SK-N-SH (cell line): ENCODE results near the gene RND2. TPM values are rescaled to one million over a fixed set of nuclear protein-coding genes. Genes with fewer than 3 reads are reported as not detected.

Source experiments
- CTCF ChIA-PET: fragments of 300-600, 350-600 bp; formaldehyde crosslinking; extraction: SDS; loops from one replicate; lab custom pipeline; 2021; lab: Yijun Ruan, JAX
- POLR2A ChIA-PET: fragments of 350-600 bp; sonication (Branson Sonifier 250); formaldehyde crosslinking; extraction: SDS; loops from one replicate; lab custom pipeline; 2020; ENCODE audit warnings: antibody characterized with exemption, inconsistent platforms; lab: Yijun Ruan, JAX
- DNase-seq: peaks from one replicate; pipeline ENCODE4 v3.0.0; 2012
- H2AFZ ChIP-seq: fragments of 200-600 bp; sonication (generic); 2 replicates; pipeline ENCODE4 v1.8.1; 2016; ENCODE audit warnings: antibody characterized with exemption, mild to moderate bottlenecking, low read depth
- H3F3A ChIP-seq: fragments of 200-600 bp; sonication (generic); replicated peaks from 2 replicates; pipeline ENCODE3; 2016; ENCODE audit warnings: antibody characterized with exemption, mild to moderate bottlenecking; ENCODE audit not compliant: insufficient read depth
- H3K27ac ChIP-seq, 2 experiments: fragments of 200-500 bp in 1 of 2; fragments of 200-600 bp in 1 of 2; sonication (Bioruptor generic) in 1 of 2; sonication (generic), shearing (Covaris generic) in 1 of 2; 2 replicates each; pipeline versions ENCODE4 v1.5.1 to v1.6.1; 2014 to 2016; ENCODE audit warnings: low read depth in 2 of 2, inconsistent platforms in 1 of 2, low read length in 1 of 2, mild to moderate bottlenecking in 1 of 2, mixed read lengths in 1 of 2
- H3K27me3 ChIP-seq: fragments of 200-600 bp; sonication (generic), shearing (Covaris generic); 2 replicates; pipeline ENCODE4 v1.6.1; 2016; ENCODE audit warnings: mixed run types; ENCODE audit not compliant: insufficient read depth
- H3K36me3 ChIP-seq, 2 experiments: fragments of 200-500 bp in 1 of 2; fragments of 200-600 bp in 1 of 2; sonication (Bioruptor generic) in 1 of 2; sonication (generic) in 1 of 2; replicated peaks in 1 of 2; 2 replicates each; pipeline versions ENCODE3 to v1.5.1; 2014 to 2016; ENCODE audit warnings: low read length in 1 of 2, mild to moderate bottlenecking in 1 of 2; ENCODE audit not compliant: insufficient read depth in 2 of 2, control insufficient read depth in 1 of 2
- H3K4me1 ChIP-seq, 2 experiments: fragments of 200-500 bp in 1 of 2; fragments of 200-600 bp in 1 of 2; sonication (Bioruptor generic) in 1 of 2; sonication (generic), shearing (Covaris generic) in 1 of 2; 2 replicates each; pipeline versions ENCODE4 v1.5.1 to v1.6.1; 2014 to 2016; ENCODE audit warnings: low read depth in 1 of 2, low read length in 1 of 2, mixed run types in 1 of 2; ENCODE audit not compliant: insufficient read depth in 2 of 2, control insufficient read depth in 1 of 2
- H3K4me2 ChIP-seq: fragments of 200-600 bp; sonication (generic), shearing (Covaris generic); 2 replicates; pipeline ENCODE4 v1.6.1; 2017; ENCODE audit warnings: mixed run types
- H3K4me3 ChIP-seq, 2 experiments: fragments of 200-500 bp in 1 of 2; fragments of 200-600 bp in 1 of 2; sonication (Bioruptor generic) in 1 of 2; sonication (generic), shearing (Covaris generic) in 1 of 2; 2 replicates each; pipeline versions ENCODE4 v1.5.1 to v1.8.1; 2014 to 2016; ENCODE audit warnings: low read depth in 2 of 2, inconsistent platforms in 1 of 2, low read length in 1 of 2, mild to moderate bottlenecking in 1 of 2, mixed read lengths in 1 of 2, moderate library complexity in 1 of 2
- H3K79me2 ChIP-seq: fragments of 200-600 bp; sonication (generic); 2 replicates; pipeline ENCODE4 v1.8.1; 2017; ENCODE audit warnings: mild to moderate bottlenecking; ENCODE audit not compliant: insufficient read depth
- H3K9ac ChIP-seq: fragments of 200-600 bp; sonication (generic); 2 replicates; pipeline ENCODE4 v1.6.1; 2017; ENCODE audit warnings: mixed run types
- H3K9me2 ChIP-seq: fragments of 200-600 bp; sonication (generic); 2 replicates; pipeline ENCODE4 v1.6.1; 2017; ENCODE audit warnings: mixed run types
- H3K9me3 ChIP-seq: fragments of 200-600 bp; sonication (generic); 2 replicates; pipeline ENCODE4 v1.6.1; 2017; ENCODE audit warnings: mixed run types, mild to moderate bottlenecking, moderate library complexity
- H4K20me1 ChIP-seq: fragments of 200-600 bp; sonication (generic); 2 replicates; pipeline ENCODE4 v1.6.1; 2017; ENCODE audit warnings: mild to moderate bottlenecking, mixed run types; ENCODE audit not compliant: insufficient read depth
- EP300 ChIP-seq, 2 experiments: IDR thresholded peaks; 2 replicates each; pipeline versions ENCODE4 v1.4.0 to v1.6.1; 2012; ENCODE audit warnings: borderline replicate concordance in 1 of 2, low read depth in 1 of 2, low read length in 1 of 2
- FOSL2 ChIP-seq: IDR thresholded peaks from 2 replicates; pipeline ENCODE4 v1.4.0; 2012; ENCODE audit warnings: low read depth, mild to moderate bottlenecking, moderate library complexity, borderline replicate concordance
- GABPA ChIP-seq: IDR thresholded peaks from 2 replicates; pipeline ENCODE4 v1.4.0; 2012; ENCODE audit warnings: low read depth, mild to moderate bottlenecking
- GATA2 ChIP-seq: sonication (generic); formaldehyde crosslinking; IDR thresholded peaks from 2 replicates; pipeline ENCODE4 v1.5.0; 2020; ENCODE audit warnings: mild to moderate bottlenecking, missing genetic modification reagents
- NFIC ChIP-seq: IDR thresholded peaks from 2 replicates; pipeline ENCODE4 v1.4.0; 2012; ENCODE audit warnings: borderline replicate concordance
- SIN3A ChIP-seq: IDR thresholded peaks from 2 replicates; pipeline ENCODE4 v1.6.1; 2012; ENCODE audit warnings: low read depth, mild to moderate bottlenecking, low read length, moderate library complexity, borderline replicate concordance
- SMC3 ChIP-seq: IDR thresholded peaks from 2 replicates; pipeline ENCODE4 v1.6.1; 2012; ENCODE audit warnings: low read depth, low read length, improper control_type of control experiment
- TCF12 ChIP-seq: IDR thresholded peaks from 2 replicates; pipeline ENCODE4 v1.4.0; 2012
- TEAD4 ChIP-seq: IDR thresholded peaks from 2 replicates; pipeline ENCODE4 v1.4.0; 2012; ENCODE audit warnings: mild to moderate bottlenecking, borderline replicate concordance; ENCODE audit not compliant: insufficient read depth
- WGBS: methylation state at CpG from one replicate; pipeline ENCODE4 v1.1.6; 2017; ENCODE audit warnings: low lambda C conversion rate; 5-methylcytosine and 5-hydroxymethylcytosine counted together
- polyA plus RNA-seq, 3 experiments: library from polyadenylated mRNA; depleted of rRNA; stranded (reverse); fragments of >200 nt; gene quantifications; 2 replicates each; pipeline ENCODE4 v1.2.3, GENCODE V29; 2012

Gene RND2
- polyA plus RNA-seq, 1 of the 3 experiments (the other 2 are of a cell fraction) = 8.9 TPM

DNA sequence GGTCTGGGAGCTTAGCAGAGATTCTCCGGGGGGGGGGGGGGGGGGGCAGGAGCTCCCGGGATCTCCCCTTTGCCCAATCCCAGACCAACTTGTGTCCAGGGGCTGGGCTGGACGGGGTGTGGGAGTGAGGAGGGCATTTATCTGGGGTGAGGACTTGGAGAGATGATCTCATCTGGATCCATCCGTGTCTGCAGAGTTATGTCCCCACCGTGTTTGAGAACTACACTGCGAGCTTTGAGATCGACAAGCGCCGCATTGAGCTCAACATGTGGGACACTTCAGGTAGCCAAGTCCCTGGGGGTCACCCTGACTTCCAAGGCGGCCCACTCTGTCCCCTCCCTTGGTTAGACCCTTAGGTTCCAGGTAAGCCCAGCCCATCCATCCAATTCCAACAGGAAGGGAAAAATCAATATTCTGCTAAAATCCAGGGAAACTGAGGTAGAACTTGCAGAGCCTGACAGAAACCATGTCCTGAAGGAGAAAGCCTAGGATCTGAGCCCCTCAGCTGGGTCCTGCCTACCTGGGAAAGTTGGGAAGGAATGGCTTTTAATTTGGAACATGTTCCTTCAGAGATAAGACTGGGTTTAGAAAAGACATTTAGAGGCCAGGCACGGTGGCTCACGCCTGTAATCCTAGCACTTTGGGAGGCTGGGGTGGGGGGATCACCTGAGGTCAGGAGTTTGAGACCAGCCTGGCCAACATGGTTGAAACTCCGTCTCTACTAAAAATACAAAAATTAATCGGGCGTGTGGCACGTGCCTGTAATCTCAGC lies 921 bp downstream of the RND2 start:
- ChIA-PET CTCF (interaction anchor here (1.2 to 2.3 kb wide), 3 partner anchors 8 to 56 kb away, joined by 3 to 9 read pairs (median 3); no protein-coding TSS in a partner anchor), POLR2A (interaction anchor here (2.0 kb wide), 1 partner anchor 8 kb away, joined by 9 read pairs; no protein-coding TSS in a partner anchor)
- DNase-seq = no peak
- H3F3A ChIP-seq = peaks cover 6% of the 10 kb centered on the region
- WGBS = 84% methylated on average over 12 of the region's 16 CpGs
- H3K27me3 ChIP-seq = no peaks in the 10 kb centered on the region
- no peak for TF ChIP-seq SIN3A
- peak overlapping the region; percentile 83; the same call in 1 of the 2 replicates for H3K4me2 ChIP-seq
- H4K20me1 ChIP-seq = no peaks in the 10 kb centered on the region
- H3K4me1 ChIP-seq = peaks cover 0 to 5% of the 10 kb centered on the region in 2 experiments; a peak in 1 of 4 replicates
- no peak overlapping the region for H3K9ac ChIP-seq
- no peaks in the 10 kb centered on the region for H3K36me3 ChIP-seq
- no peaks in the 10 kb centered on the region for H3K9me2 ChIP-seq
- H3K27ac ChIP-seq = no peak overlapping the region; a peak in 1 of 4 replicates
- H3K9me3 ChIP-seq = no peaks in the 10 kb centered on the region
- H3K4me3 ChIP-seq = peak overlapping the region in 1 of 2 experiments; percentile 63; a peak in 2 of 4 replicates
- no peak overlapping the region for H2AFZ ChIP-seq
- H3K79me2 ChIP-seq = peaks cover 10% of the 10 kb centered on the region

DNA sequence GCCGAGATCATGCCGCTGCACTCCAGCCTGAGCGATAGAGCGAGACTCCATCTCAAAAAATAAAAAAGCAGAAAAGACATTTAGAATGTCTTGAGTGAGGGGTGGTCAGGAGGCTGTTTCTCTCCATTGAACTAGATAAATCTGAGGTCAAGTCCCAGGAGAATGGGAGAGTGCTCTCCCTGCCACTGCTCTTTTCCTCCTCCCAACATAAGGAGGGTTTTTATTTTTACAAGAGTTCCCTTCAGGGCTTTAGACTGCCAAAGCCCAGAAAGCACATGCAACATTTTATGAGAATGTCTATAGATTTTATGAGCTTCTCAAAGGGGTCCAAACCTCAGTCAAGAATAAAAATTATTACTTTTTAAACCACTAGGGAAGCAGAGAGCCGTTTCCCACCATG lies 1.6 kb downstream of the RND2 start:
- Histone ChIP-seq H3K9ac (no peak overlapping the region), H4K20me1 (no peaks in the 10 kb centered on the region), H3K4me2 (no peak overlapping the region), H3K4me1 (peaks cover 0 to 5% of the 10 kb centered on the region in 2 experiments; a peak in 1 of 4 replicates), H3K79me2 (peaks cover 5% of the 10 kb centered on the region; the same call in 1 of the 2 replicates), H3K4me3 (no peak overlapping the region), H3K9me2 (no peaks in the 10 kb centered on the region), H3K9me3 (no peaks in the 10 kb centered on the region), H3F3A (peaks cover 6% of the 10 kb centered on the region), H3K27ac (no peak overlapping the region), H2AFZ (no peak overlapping the region), H3K36me3 (no peaks in the 10 kb centered on the region), H3K27me3 (no peaks in the 10 kb centered on the region)
- 89% methylated on average over 5 of the region's 5 CpGs for WGBS
- no peak for DNase-seq
- TF ChIP-seq SMC3 (no peak), EP300 (IDR thresholded peaks at IDR 0.05; ENCODE audit: borderline replicate concordance in 1 of 2, low read depth in 1 of 2, low read length in 1 of 2) (no peak), TCF12 (no peak), GABPA (no peak), FOSL2 (no peak), TEAD4 (no peak), NFIC (no peak), GATA2 (CRISPR knock-in tag) (no peak)
- ChIA-PET CTCF (interaction anchor here (1.4 kb wide), 1 partner anchor 15 kb away, joined by 3 read pairs; no protein-coding TSS in a partner anchor), POLR2A (no interaction called here)
